ENCODE results near the gene SPRED3. TPM values are rescaled to one million over a fixed set of nuclear protein-coding genes. Genes with fewer than 3 reads are reported as not detected.

SPRED3 gene
- total RNA-seq, 4 donors from 2014 or later, result 0.14 to 3.0 (median 0.48) TPM; not detected in 1

GRCh38 chr19:38386300-38386970, 2.1 kb upstream of the SPRED3 start:
- TF ChIP-seq POLR2A (IDR thresholded peaks at IDR 0.05) (no peak), POLR2AphosphoS5 (IDR thresholded peaks at IDR 0.05) (no peak), EP300 (IDR thresholded peaks at IDR 0.05; ENCODE audit: low read depth) (no peak)
- TF ChIP-seq, protein P1, sequence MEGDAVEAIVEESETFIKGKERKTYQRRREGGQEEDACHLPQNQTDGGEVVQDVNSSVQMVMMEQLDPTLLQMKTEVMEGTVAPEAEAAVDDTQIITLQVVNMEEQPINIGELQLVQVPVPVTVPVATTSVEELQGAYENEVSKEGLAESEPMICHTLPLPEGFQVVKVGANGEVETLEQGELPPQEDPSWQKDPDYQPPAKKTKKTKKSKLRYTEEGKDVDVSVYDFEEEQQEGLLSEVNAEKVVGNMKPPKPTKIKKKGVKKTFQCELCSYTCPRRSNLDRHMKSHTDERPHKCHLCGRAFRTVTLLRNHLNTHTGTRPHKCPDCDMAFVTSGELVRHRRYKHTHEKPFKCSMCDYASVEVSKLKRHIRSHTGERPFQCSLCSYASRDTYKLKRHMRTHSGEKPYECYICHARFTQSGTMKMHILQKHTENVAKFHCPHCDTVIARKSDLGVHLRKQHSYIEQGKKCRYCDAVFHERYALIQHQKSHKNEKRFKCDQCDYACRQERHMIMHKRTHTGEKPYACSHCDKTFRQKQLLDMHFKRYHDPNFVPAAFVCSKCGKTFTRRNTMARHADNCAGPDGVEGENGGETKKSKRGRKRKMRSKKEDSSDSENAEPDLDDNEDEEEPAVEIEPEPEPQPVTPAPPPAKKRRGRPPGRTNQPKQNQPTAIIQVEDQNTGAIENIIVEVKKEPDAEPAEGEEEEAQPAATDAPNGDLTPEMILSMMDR (IDR thresholded peaks at IDR 0.05), result no peak
- WGBS, 2 donors (ENCODE audit: low coverage in 1 of 2), result 69% methylated on average over 58 of the region's 61 CpGs; no CpG with 5 or more reads in 1 of the 2 donors
- in situ Hi-C loops (cut with MboI; ENCODE audit: low pct_ligation_motif_present in 1 of 4, low pct_unique_long_range_greater_than_20kb in 1 of 4, low sequenced_read_pairs in 3 of 4), result no loop called here
- intact Hi-C loops (cut with DNase I; ENCODE audit: low total_unique reads), result no loop called here
- Histone ChIP-seq H3K4me3 (peak overlapping the region in 1 of 4 donors; percentile 54), H3K4me1 (peaks cover 8 to 36% (median 34%) of the 10 kb centered on the region in 4 donors), H3K27me3 (peaks cover 52% of the 10 kb centered on the region), H3K36me3 (peaks cover 0 to 21% (median 9%) of the 10 kb centered on the region in 4 donors), H3K9me3 (no peaks in the 10 kb centered on the region), H3K27ac (no peak overlapping the region)
- DNase-seq, result no peak

GRCh38 chr19:38386971-38387549, 1.4 kb upstream of the SPRED3 start:
- Histone ChIP-seq H3K4me1 (peaks cover 8 to 36% (median 34%) of the 10 kb centered on the region in 4 donors), H3K9me3 (no peaks in the 10 kb centered on the region), H3K4me3 (peak overlapping the region in 3 of 4 donors; percentile 22 to 54 (median 41)), H3K36me3 (peaks cover 0 to 17% (median 6%) of the 10 kb centered on the region in 4 donors), H3K27ac (peak overlapping the region in 2 of 4 donors; percentile 57 to 62), H3K27me3 (peaks cover 52% of the 10 kb centered on the region)
- WGBS, 2 donors (ENCODE audit: low coverage in 1 of 2), result 13 to 14% methylated on average over 10 to 33 of the region's 36 CpGs
- in situ Hi-C loops (cut with MboI; ENCODE audit: low pct_ligation_motif_present in 1 of 4, low pct_unique_long_range_greater_than_20kb in 1 of 4, low sequenced_read_pairs in 3 of 4) (no loop called here), intact Hi-C loops (cut with DNase I; ENCODE audit: low total_unique reads) (no loop called here)
- no peak for DNase-seq
- no peak for TF ChIP-seq POLR2AphosphoS5 (IDR thresholded peaks at IDR 0.05)
- TF ChIP-seq, protein P1 (IDR thresholded peaks at IDR 0.05), result no peak
- TF ChIP-seq POLR2A (IDR thresholded peaks at IDR 0.05), result no peak
- TF ChIP-seq EP300 (IDR thresholded peaks at IDR 0.05; ENCODE audit: low read depth), result no peak

DNA sequence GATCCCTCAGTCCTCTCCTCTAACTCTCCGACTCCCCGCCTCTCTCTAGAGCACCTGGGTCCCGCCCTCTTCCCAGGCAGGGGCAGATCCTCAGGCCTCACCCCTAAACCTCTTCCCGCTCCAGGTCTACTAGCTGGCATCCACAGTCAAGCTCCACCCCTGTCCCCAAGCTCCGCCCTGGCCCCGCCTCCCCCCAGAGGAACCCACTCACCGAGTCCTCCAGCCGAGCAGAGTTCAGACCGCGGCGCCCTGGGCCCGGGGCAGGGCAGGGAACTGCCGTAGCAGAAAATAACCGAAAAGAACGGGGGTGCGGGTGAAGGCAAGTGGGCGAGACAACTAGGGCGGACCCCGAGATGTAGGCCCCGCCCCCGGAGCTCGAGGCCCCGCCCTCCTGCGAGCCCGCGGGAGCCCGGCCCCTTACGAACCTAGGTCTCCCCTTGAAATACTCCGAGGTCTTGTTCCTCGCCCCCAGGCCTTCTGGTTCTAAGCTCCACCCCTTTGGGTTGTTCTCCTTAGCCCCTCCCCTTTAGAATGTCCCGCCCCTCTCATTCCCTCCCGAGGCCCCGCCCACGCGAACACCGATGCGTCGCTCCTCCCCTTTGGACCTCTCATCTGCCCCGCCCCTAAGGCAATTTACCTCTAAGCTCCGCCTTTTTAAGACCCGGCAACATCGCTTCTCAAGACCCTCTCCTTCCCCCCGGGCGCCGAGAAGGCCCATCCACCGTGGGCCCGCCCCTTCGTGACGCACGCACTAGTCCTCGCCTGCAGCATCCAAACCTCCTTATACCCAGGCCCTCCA, 748 bp upstream of the SPRED3 start, which contains the start of gene GGN:
Gene GGN (minus strand): TSS at position 485 of the 799 bp plus-strand sequence. CDS start 773 bp downstream, outside the sequence.
- in situ Hi-C loops (cut with MboI; ENCODE audit: low pct_ligation_motif_present in 1 of 4, low pct_unique_long_range_greater_than_20kb in 1 of 4, low sequenced_read_pairs in 3 of 4), result no loop called here
- WGBS, 2 donors (ENCODE audit: low coverage in 1 of 2), result 1 to 28% methylated on average over 2 to 49 of the region's 51 CpGs
- peaks cover 52% of the 10 kb centered on the region for H3K27me3 ChIP-seq
- H3K27ac ChIP-seq, result peak within 1 kb of the TSS; percentile 49 to 62 (median 55)
- H3K9me3 ChIP-seq, result no peaks in the 10 kb centered on the region
- DNase-seq, result peak; percentile 87
- H3K4me1 ChIP-seq, result peaks cover 8 to 36% (median 34%) of the 10 kb centered on the region in 4 donors
- peak within 1 kb of the TSS; percentile 17 to 54 (median 32) for H3K4me3 ChIP-seq
- peaks cover 0 to 10% (median 3%) of the 10 kb centered on the region in 4 donors for H3K36me3 ChIP-seq
- TF ChIP-seq POLR2AphosphoS5 (IDR thresholded peaks at IDR 0.05) (peak in 2 of 3 donors; percentile 5 to 27), POLR2A (IDR thresholded peaks at IDR 0.05) (no peak)
- intact Hi-C loops (cut with DNase I; ENCODE audit: low total_unique reads), result no loop called here

GRCh38 chr19:38389101-38389925, 816 bp downstream of the SPRED3 start:
- Histone ChIP-seq H3K4me1 (peaks cover 8 to 36% (median 34%) of the 10 kb centered on the region in 4 donors), H3K27me3 (peaks cover 59% of the 10 kb centered on the region), H3K36me3 (no peaks in the 10 kb centered on the region), H3K27ac (peak overlapping the region in 1 of 4 donors; percentile 28), H3K9me3 (no peaks in the 10 kb centered on the region), H3K4me3 (peak overlapping the region in 2 of 4 donors; percentile 41 to 54)
- TF ChIP-seq, protein P1 (IDR thresholded peaks at IDR 0.05), result no peak
- TF ChIP-seq EP300 (IDR thresholded peaks at IDR 0.05; ENCODE audit: low read depth), result no peak
- TF ChIP-seq POLR2A (IDR thresholded peaks at IDR 0.05), result no peak
- no peak for TF ChIP-seq POLR2AphosphoS5 (IDR thresholded peaks at IDR 0.05)
- DNase-seq, result no peak
- intact Hi-C loops (cut with DNase I; ENCODE audit: low total_unique reads) (no loop called here), in situ Hi-C loops (cut with MboI; ENCODE audit: low pct_ligation_motif_present in 1 of 4, low pct_unique_long_range_greater_than_20kb in 1 of 4, low sequenced_read_pairs in 3 of 4) (no loop called here)
- 4 to 12% methylated on average over 5 to 28 of the region's 28 CpGs for WGBS, 2 donors (ENCODE audit: low coverage in 1 of 2)

Measured in transverse colon (tissue), 4 donors.